GM18909 (cell line): ENCODE measurements around the gene MATN1.

ENCODE experiments used
- ATAC-seq: cut with Tn5 transposase; IDR thresholded peaks from one replicate; pipeline ENCODE4 v1.9.1; 2021; ENCODE audit warnings: mild to moderate bottlenecking; ENCODE audit not compliant: unreplicated experiment, poor library complexity

MATN1 gene

GRCh38 chr1:30734106-30734505, 10.7 kb upstream of the MATN1 start:
- no peak for ATAC-seq

- ATAC-seq = no peak
These were observed 10.1 kb upstream of the MATN1 start for GRCh38 chr1:30733493-30733892.

- peak; percentile 62 for ATAC-seq
These were observed 9.1 kb upstream of the MATN1 start for GRCh38 chr1:30732277-30732996.

DNA sequence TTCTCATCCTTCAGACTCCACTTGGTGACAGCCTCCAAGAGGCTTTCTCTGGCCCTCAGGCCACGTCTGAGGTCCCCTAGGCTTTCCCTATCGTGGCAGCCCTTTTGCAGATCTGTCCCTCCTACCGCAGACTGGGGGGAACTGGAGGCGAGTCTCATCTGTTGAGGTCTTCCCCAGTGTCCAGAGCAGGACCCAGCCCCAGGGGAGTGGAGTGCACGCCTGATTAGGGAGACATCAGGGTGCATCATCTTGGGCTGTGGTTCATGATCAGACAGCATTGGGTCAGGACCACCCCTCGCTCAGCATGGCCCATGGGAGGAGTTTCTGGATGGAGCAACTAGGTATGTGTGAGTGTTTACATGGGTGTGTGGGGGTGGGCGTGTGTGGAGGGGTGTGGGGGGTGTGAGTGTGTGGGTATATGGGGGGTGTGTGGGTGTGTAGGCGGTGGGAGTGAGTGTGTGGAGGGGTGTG, 8.5 kb upstream of the MATN1 start:
- no peak for ATAC-seq

- no peak for ATAC-seq
These were observed 7.9 kb upstream of the MATN1 start for GRCh38 chr1:30731109-30731805.

GRCh38 chr1:30730346-30731108, 7.1 kb upstream of the MATN1 start:
- no peak for ATAC-seq

- ATAC-seq = no peak
These were observed 6.5 kb upstream of the MATN1 start for GRCh38 chr1:30729901-30730300.

DNA sequence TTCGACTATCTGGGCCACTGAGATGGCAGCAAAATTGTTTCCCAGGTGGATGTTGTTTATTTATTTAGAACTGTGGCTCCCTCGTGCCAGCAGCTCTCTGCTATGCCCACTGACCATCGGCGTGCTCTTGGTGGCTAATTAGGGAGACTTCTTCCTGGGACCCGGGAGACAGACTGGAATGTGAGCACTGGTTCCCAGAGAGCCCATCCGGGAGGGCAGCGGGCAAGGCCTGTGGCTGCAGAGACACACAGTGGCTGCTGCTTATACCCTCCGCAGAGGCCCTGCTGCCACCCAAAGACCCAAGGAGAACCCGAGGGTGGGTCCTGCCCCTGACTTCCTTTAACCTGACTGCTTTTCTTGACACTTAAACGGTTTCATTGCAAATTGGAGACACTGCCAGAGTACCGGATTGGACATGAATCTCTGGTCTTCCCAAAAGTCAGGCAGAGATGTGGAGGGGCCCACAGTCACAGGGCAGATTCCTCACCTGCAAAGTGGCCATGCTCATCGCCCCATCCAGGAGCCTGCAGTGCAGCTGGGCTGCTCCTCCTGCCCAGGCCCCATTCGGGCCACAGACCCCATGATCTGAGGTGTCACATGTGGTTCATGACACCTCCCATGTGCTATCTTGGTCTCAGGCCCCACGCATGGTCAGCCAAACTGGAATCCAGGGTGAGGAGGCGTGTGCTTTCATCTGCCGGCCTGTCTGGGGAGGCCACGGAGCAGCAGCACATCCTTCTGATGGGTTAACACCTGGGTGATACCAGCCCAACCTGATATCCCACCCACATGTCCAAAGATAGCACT, 5.7 kb upstream of the MATN1 start:
- ATAC-seq = no peak

DNA sequence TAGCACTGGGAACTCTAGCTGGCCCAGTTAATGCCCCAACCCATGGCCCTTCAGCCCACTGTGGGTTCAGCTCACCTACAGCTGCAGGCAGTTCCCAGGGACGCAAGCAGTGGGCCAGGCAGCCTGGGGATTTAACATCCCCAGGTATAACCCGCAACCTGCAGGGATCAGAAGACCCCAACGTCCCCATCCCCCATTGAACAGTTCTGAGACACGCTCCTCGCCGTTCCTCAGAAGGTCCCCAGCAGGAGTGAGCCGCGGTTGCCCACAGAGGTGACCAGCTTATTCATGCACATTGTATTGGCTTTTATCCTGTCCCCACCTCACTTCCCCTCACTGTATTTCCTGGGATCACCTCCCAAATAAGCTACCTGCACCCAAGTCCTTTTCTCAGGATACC, 5.0 kb upstream of the MATN1 start:
- no peak for ATAC-seq

- ATAC-seq = no peak
These were observed 4.4 kb upstream of the MATN1 start for GRCh38 chr1:30727824-30728223.

- no peak for ATAC-seq
These were observed 3.6 kb upstream of the MATN1 start for GRCh38 chr1:30726773-30727684.

DNA sequence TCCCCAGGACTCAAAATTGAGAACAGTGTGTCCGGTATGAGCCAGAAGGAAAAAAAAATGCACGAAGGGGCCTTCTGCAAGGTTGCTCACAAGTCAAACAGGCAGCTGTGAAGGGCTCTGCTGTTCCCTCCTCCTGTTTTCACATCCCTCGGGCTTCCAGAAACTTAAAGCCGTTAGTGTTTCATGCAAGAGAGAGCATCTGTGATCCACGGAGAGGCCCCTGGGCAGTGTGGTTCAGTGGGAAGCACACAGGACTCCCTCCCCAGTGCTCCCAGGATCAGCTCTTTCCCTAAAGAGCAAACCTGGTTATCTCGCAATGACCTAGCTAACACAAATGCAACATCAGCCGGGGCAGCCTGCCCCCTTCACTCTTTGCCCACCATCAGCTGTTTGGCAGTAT, 2.9 kb upstream of the MATN1 start:
- ATAC-seq = no peak

DNA sequence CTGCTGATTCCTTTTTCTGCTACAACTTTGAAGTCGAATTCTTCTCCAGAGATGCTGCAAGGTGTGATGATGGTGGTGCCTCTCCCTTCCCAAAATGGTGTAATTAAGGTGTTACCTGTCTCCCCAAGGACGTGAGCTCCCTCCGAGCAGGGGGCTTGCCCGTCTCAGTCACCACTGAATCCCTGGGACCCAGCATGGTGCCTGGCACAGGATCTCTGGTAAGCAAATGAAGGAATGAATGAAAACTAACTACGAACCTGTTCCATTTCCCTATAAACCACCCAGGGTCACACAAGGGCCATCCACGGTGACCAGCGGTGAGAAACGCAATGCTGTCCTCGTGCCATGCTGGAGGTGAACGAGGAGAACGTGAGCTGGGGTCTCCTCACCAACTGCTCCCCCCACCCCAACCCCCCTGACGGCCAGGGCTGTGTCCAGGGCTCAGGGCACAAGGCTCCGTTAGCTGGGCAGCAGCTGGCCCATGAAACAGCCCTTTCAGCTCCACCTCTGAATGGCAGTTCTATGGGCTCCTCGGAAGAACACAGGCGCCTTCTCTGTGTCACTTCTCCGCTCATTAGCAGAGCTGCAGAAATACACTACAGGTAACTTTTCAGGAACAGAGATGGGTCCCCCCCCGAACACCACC, 2.2 kb upstream of the MATN1 start:
- no peak for ATAC-seq

GRCh38 chr1:30724655-30725421, 1.5 kb upstream of the MATN1 start:
- no peak for ATAC-seq

DNA sequence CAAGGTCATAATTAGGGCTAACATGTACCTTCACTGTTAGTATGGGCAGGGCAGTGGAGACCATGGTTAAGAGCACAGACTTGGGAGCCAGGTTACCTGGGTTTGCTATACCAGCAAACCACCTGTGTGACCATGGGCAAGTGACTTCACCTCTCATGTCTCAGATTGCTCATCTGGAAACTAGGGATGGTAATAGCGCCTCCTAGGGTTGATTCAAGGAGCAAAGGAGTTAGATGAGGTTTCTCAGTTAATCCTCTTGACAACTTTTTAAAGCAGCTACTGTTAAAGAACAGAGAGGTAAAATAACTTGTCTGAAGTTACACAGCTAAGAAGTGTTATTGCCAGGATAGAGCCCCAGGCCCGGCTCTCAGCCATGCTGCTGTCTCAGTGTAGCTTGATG, 790 bp upstream of the MATN1 start:
- ATAC-seq = no peak

DNA sequence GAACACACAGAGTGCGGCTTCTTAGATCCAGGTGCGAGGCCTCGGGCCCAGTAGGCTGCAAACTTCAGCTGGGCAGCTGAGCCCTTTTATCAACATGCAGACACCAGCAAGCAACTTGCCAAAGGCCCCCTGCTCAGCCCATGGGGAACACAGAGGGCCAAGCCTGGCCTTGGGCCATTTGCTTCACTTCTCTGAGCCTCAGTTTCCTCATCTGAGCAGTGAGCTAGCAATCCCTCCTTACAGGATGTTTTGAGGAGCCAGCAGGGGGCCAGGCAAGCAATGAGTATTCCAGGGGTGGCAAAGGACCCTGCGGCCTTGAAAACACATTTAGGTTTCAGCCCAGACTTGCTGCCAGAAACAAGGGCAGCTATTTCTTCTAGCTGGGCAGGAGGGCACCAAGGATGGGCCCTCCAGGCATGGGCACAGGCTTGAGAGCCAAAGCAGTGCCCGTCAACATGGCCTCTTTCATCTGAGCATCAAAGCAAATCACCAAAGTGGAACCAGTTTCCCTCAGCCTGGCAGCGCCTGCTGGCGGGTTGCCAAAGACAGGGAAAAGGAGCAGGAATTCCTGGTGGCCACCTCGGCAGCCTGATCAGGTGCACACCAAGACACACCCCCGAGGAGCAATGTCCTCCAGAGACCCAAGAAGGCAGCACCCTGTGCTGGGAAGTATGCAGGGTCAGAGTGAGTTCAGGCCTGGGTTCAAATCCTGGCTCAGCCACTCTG, 1.4 kb downstream of the MATN1 start:
- ATAC-seq = no peak

GRCh38 chr1:30721341-30721793, 2.0 kb downstream of the MATN1 start:
- ATAC-seq = no peak
